HG02885 (cell line): ENCODE data around the gene NSUN3.

Experiments
- ATAC-seq: cut with Tn5 transposase; IDR thresholded peaks from one replicate; pipeline ENCODE4 v1.9.1; 2021; ENCODE audit warnings: mild to moderate bottlenecking; ENCODE audit not compliant: unreplicated experiment, poor library complexity

NSUN3 gene

DNA sequence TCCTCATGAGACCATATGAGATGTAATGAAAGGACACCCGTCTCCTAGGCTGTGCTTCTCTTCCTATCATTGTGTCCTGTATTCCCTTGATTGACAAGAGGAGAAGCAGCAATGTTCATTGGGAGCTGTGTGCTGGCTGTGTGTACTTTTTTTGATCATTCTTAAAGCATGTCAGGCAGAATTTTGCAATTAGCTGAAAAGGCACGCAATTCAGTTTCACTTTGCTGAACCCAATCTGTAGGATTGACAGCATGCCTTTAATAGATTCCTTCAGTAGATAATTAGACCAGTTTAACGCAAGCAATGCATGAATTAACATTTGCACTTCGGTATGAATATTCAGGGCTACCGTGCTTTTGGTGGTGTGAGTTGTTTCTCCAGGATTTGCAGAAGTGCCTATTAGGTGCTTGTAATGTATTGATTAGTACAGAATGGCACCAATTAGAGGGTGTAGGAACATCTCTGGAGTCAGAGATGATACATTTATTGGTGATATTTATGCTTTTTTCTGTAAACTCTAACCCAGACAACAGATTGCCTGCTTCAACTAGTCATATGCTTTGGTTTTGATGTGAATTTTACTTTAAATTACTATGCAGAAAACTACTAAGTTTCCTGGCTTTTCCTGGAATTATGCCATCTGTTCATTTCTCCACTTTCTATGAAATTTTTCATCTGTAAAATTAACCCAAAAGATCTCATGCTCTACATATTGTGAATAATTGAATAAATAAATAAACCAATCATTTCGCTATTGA is 114.3 kb downstream of the NSUN3 start:
- ATAC-seq, result no peak
